Measurements from ENCODE around the gene KCNH2. TPM values are rescaled to one million over a fixed set of nuclear protein-coding genes. Genes with fewer than 3 reads are reported as not detected.

KCNH2 gene
- total RNA-seq, 3 donors from 2014 or later (not counting 1 experiment from before 2014, with no cell fraction given), result 0.39 to 0.60 TPM; not detected in 1

GRCh38 chr7:150958597-150958996 lies 19.5 kb downstream of the KCNH2 start:
- Histone ChIP-seq H3K4me3 (ENCODE audit: low read length) (no peak overlapping the region), H3K9me3 (ENCODE audit: control insufficient read depth, insufficient read depth, low read length) (no peaks in the 10 kb centered on the region), H3K27ac (ENCODE audit: low read length) (no peak overlapping the region), H3K36me3 (ENCODE audit: control insufficient read depth, insufficient read depth, low read length) (no peaks in the 10 kb centered on the region), H3K27me3 (ENCODE audit: control insufficient read depth, insufficient read depth, low read length) (peaks cover 8% of the 10 kb centered on the region), H3K4me1 (ENCODE audit: control insufficient read depth, insufficient read depth, low read length) (peaks cover 4% of the 10 kb centered on the region)
- Mint-ChIP-seq H3K27me3 (ENCODE audit: low read depth in 2 of 2) (peaks cover 35 to 42% of the 10 kb centered on the region in 2 donors), H3K4me1 (peaks cover 0 to 18% of the 10 kb centered on the region in 2 donors), H3K9me3 (no peaks in the 10 kb centered on the region), H3K36me3 (no peaks in the 10 kb centered on the region), H3K27ac (no peak overlapping the region), H3K4me3 (no peak overlapping the region)
- no peak for ATAC-seq
- intact Hi-C loops (cut with micrococcal nuclease), result no loop called here
- TF ChIP-seq CTCF (IDR thresholded peaks at IDR 0.05), result no peak
- DNase-seq, result no peak
- 48% methylated on average over 13 of the region's 13 CpGs for whole genome bisulfite sequencing (ENCODE audit: insufficient coverage)

- Histone ChIP-seq H3K36me3 (ENCODE audit: control insufficient read depth, insufficient read depth, low read length) (no peaks in the 10 kb centered on the region), H3K27me3 (ENCODE audit: control insufficient read depth, insufficient read depth, low read length) (peaks cover 8% of the 10 kb centered on the region), H3K27ac (ENCODE audit: low read length) (no peak overlapping the region), H3K4me3 (ENCODE audit: low read length) (no peak overlapping the region), H3K4me1 (ENCODE audit: control insufficient read depth, insufficient read depth, low read length) (peaks cover 3% of the 10 kb centered on the region), H3K9me3 (ENCODE audit: control insufficient read depth, insufficient read depth, low read length) (no peaks in the 10 kb centered on the region)
- Mint-ChIP-seq H3K27me3 (ENCODE audit: low read depth in 2 of 2) (peaks cover 35 to 40% of the 10 kb centered on the region in 2 donors), H3K4me3 (no peak overlapping the region), H3K4me1 (peaks cover 0 to 18% of the 10 kb centered on the region in 2 donors), H3K27ac (no peak overlapping the region), H3K9me3 (no peaks in the 10 kb centered on the region), H3K36me3 (no peaks in the 10 kb centered on the region)
- intact Hi-C loops (cut with micrococcal nuclease), result no loop called here
- WGBS (ENCODE audit: insufficient coverage), result 16% methylated on average over 73 of the region's 74 CpGs
- DNase-seq, result no peak
- TF ChIP-seq CTCF (IDR thresholded peaks at IDR 0.05), result no peak
- no peak for ATAC-seq
Observed at GRCh38 chr7:150958062-150958552, 20.0 kb downstream of the KCNH2 start.

GRCh38 chr7:150957133-150958020 lies 20.7 kb downstream of the KCNH2 start:
- no peak for TF ChIP-seq CTCF (IDR thresholded peaks at IDR 0.05)
- WGBS (ENCODE audit: insufficient coverage), result 84% methylated on average over 26 of the region's 26 CpGs
- Mint-ChIP-seq H3K4me1 (peaks cover 0 to 10% of the 10 kb centered on the region in 2 donors), H3K27ac (no peak overlapping the region), H3K9me3 (no peaks in the 10 kb centered on the region), H3K4me3 (no peak overlapping the region), H3K27me3 (ENCODE audit: low read depth in 2 of 2) (peaks cover 34 to 35% of the 10 kb centered on the region in 2 donors), H3K36me3 (no peaks in the 10 kb centered on the region)
- no peaks in the 10 kb centered on the region for H3K9me3 ChIP-seq (ENCODE audit: control insufficient read depth, insufficient read depth, low read length)
- H3K4me1 ChIP-seq (ENCODE audit: control insufficient read depth, insufficient read depth, low read length), result no peaks in the 10 kb centered on the region
- H3K27ac ChIP-seq (ENCODE audit: low read length), result no peak overlapping the region
- DNase-seq (no peak), ATAC-seq (no peak)
- no peak overlapping the region for H3K4me3 ChIP-seq (ENCODE audit: low read length)
- intact Hi-C loops (cut with micrococcal nuclease), result no loop called here
- no peaks in the 10 kb centered on the region for H3K36me3 ChIP-seq (ENCODE audit: control insufficient read depth, insufficient read depth, low read length)
- H3K27me3 ChIP-seq (ENCODE audit: control insufficient read depth, insufficient read depth, low read length), result peaks cover 8% of the 10 kb centered on the region

Measured in natural killer cell (primary cell).